Body of pancreas (tissue), 4 donors: ENCODE data around the gene TMOD1. TPM values are rescaled to one million over a fixed set of nuclear protein-coding genes. Genes with fewer than 3 reads are reported as not detected.
A peak's percentile ranks its signal among the peaks of the same experiment; 100 is the strongest.

Experiments used
- ATAC-seq: fragments of 150-250 bp; one replicate; pipeline ENCODE4 v1.9.1; 2016
- DNase-seq, 4 donors: peaks; one replicate each; pipeline ENCODE4 v3.0.0-alpha.2; 2019
- H3K27ac ChIP-seq, 4 donors: fragments of 200-600 bp; sonication (generic); 1 replicate in 3 of 4; 2 replicates in 1 of 4; pipeline versions ENCODE4 v1.5.1 to v1.6.1; 2016 to 2019; ENCODE audit warnings: mild to moderate bottlenecking in 1 of 4, mixed read lengths in 1 of 4, moderate library complexity in 1 of 4
- H3K27me3 ChIP-seq, 2 donors: fragments of 200-600 bp; sonication (generic); one replicate each; pipeline ENCODE4 v1.6.0; 2016; ENCODE audit warnings: mild to moderate bottlenecking in 1 of 2
- H3K36me3 ChIP-seq, 2 donors: fragments of 200-600 bp; sonication (generic); replicated peaks in 1 of 2; 2 replicates each; pipeline ENCODE4 v1.5.1; 2016; ENCODE audit warnings: low read depth in 2 of 2; ENCODE audit not compliant: insufficient read depth in 1 of 2
- H3K4me1 ChIP-seq: fragments of 200-600 bp; sonication (generic); one replicate; pipeline ENCODE4 v1.6.0; 2016
- H3K4me3 ChIP-seq, 2 donors: fragments of 200-600 bp; sonication (generic); 1 replicate in 1 of 2; 2 replicates in 1 of 2; pipeline ENCODE4 v1.5.1; 2016 to 2019
- H3K9me3 ChIP-seq, 3 donors: fragments of 200-600 bp; sonication (generic); 1 replicate in 2 of 3; 2 replicates in 1 of 3; pipeline ENCODE4 v1.5.1; 2016
- POLR2A ChIP-seq, 3 donors: fragments of 450-650 bp; IDR thresholded peaks; one replicate each; pipeline ENCODE4 v1.6.1; 2016; ENCODE audit warnings: antibody characterized with exemption in 3 of 3, mild to moderate bottlenecking in 2 of 3
- WGBS, 2 donors: methylation state at CpG; one replicate each; pipeline ENCODE4 v1.1.5; 2017; 5-methylcytosine and 5-hydroxymethylcytosine counted together
- intact Hi-C: fragments of 100-400 bp; cut with DNase I; formaldehyde crosslinking; loops from one replicate; pipeline ENCODE4 v1.15.1; 2023
- total RNA-seq, 2 donors: library from RNA; depleted of rRNA; stranded (reverse); fragments of >200 nt; gene quantifications; one replicate each; pipeline ENCODE4 v1.1.0, GENCODE V29; 2016
- TF ChIP-seq, protein P1 (sequence below), 7 experiments: fragments of 450-650 bp in 4 of 7; fragments of 200-600 bp in 3 of 7; sonication (generic) in 3 of 7; IDR thresholded peaks; one replicate each; pipeline ENCODE4 v1.5.1; 2016 to 2019; ENCODE audit warnings: antibody characterized with exemption in 7 of 7

Gene TMOD1
- total RNA-seq, 2 donors from 2014 or later: 9.2 to 16.1 TPM

DNA sequence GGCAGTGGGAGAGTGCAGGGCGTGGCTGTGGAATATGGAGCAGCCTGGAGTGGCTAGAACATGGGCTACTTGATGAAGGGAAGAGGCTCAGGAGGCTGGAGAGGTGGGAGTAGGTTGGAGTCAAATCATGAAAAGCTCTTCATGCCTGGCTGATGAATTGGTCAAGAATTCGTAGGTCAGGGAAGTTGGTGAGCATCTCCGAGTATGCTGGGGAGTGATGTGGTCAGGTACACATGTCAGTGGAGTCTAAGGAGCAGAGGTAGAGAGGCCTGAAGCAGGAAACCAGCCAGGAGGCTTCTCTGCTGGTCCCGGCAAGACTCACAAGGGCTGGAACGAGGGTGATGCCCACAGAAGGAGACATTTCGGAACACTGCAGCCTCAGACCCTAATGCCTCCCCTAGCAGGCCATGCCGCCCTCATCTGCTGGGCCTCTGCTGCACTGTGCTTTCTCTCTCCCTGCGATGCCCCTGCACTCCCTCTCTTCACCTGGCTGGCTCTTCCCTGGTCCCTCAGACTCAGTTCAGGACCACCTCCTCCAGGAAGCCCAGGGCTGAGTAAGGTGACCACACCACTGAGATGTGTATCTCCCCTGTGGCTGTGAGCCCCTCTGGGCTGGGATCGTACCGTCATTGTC, 33.6 kb downstream of the TMOD1 start:
- intact Hi-C loops: no loop called here
- 92 to 99% methylated on average over 10 of the region's 10 CpGs for WGBS, 2 donors
- Histone ChIP-seq H3K27me3 (no peaks in the 10 kb centered on the region), H3K9me3 (no peaks in the 10 kb centered on the region), H3K4me3 (no peak overlapping the region), H3K27ac (peak overlapping the region; percentile 59 to 73 (median 64)), H3K4me1 (peaks cover 23% of the 10 kb centered on the region), H3K36me3 (no peaks in the 10 kb centered on the region)
- no peak for DNase-seq
- TF ChIP-seq, protein P1, sequence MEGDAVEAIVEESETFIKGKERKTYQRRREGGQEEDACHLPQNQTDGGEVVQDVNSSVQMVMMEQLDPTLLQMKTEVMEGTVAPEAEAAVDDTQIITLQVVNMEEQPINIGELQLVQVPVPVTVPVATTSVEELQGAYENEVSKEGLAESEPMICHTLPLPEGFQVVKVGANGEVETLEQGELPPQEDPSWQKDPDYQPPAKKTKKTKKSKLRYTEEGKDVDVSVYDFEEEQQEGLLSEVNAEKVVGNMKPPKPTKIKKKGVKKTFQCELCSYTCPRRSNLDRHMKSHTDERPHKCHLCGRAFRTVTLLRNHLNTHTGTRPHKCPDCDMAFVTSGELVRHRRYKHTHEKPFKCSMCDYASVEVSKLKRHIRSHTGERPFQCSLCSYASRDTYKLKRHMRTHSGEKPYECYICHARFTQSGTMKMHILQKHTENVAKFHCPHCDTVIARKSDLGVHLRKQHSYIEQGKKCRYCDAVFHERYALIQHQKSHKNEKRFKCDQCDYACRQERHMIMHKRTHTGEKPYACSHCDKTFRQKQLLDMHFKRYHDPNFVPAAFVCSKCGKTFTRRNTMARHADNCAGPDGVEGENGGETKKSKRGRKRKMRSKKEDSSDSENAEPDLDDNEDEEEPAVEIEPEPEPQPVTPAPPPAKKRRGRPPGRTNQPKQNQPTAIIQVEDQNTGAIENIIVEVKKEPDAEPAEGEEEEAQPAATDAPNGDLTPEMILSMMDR (IDR thresholded peaks at IDR 0.05): no peak
- TF ChIP-seq POLR2A (IDR thresholded peaks at IDR 0.05): no peak
- ATAC-seq: no peak

DNA sequence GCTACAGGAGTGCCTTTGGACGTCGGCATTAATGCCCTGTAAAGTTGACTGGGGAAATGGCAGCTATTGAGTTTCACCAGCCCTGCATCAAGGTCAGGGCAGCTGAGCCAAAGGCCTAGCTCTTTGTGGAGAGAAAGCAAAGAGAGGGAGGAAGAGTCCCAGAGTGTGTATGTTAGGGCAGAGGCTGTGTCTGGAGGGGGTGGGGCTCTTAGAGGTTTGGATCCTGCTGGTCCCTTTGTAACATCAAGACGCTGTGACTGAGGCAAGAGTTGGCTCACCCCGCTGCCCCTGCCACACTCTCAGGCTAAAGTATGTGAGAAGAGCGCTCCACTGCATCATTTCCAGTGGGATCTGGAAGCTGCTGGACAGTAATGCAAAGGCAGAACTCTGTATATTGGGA, 34.3 kb downstream of the TMOD1 start:
- WGBS, 2 donors: 62 to 78% methylated on average over 5 of the region's 5 CpGs
- H3K4me1 ChIP-seq: peaks cover 23% of the 10 kb centered on the region
- no peak overlapping the region for H3K4me3 ChIP-seq
- intact Hi-C loops: no loop called here
- H3K36me3 ChIP-seq: no peaks in the 10 kb centered on the region
- no peaks in the 10 kb centered on the region for H3K27me3 ChIP-seq
- no peak for ATAC-seq
- TF ChIP-seq POLR2A (IDR thresholded peaks at IDR 0.05): no peak
- TF ChIP-seq, protein P1 (IDR thresholded peaks at IDR 0.05): no peak
- H3K27ac ChIP-seq: peak overlapping the region; percentile 59 to 73 (median 64)
- H3K9me3 ChIP-seq: no peaks in the 10 kb centered on the region
- peak in 1 of 4 donors; percentile 23 for DNase-seq

DNA sequence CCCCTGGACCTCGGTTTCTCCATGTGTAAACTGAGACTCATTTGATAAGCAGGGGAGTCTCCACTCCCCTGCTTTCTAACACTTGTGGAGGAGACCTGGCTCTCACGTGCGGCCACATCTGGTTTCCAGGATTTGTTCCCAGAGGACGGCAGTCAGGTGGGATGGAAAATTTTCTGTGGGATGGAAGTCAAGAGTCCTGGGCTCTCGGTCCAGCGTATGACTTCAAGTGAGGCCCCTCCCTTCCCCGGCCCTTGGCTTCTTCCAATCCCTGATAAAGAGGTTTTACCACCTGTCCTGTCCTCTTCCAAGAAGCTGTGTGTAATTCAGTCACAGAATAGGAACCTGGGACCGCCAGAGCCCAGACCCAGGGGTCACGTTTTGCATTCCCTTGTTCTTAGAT, 35.0 kb downstream of the TMOD1 start:
- H3K27ac ChIP-seq: peak overlapping the region; percentile 59 to 73 (median 64)
- no peak for TF ChIP-seq POLR2A (IDR thresholded peaks at IDR 0.05)
- TF ChIP-seq, protein P1 (IDR thresholded peaks at IDR 0.05): no peak
- no peak overlapping the region for H3K4me3 ChIP-seq
- intact Hi-C loops: no loop called here
- peak; percentile 85 for ATAC-seq
- WGBS, 2 donors: 33 to 37% methylated on average over 9 of the region's 9 CpGs
- H3K27me3 ChIP-seq: no peaks in the 10 kb centered on the region
- no peaks in the 10 kb centered on the region for H3K36me3 ChIP-seq
- peak; percentile 61 to 87 (median 82) for DNase-seq
- H3K4me1 ChIP-seq: peaks cover 24% of the 10 kb centered on the region
- no peaks in the 10 kb centered on the region for H3K9me3 ChIP-seq

DNA sequence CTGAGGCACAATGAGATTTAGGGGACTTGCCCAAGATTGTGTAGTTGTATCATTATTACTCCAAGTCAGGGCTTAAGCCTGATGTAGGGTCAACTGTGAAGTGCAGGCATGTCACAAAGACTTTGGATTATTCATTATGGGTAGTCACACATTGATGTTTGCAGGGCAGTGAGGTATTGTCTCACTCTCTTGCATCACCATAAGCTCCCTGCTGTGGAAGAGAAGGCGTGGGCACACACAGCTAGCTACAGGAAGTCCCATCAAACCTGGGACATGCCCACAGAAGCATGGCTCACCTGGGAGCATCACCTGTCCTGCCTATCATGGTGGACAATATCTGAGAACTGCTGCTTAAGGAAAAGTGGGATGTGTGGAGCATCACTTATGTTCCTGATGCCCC, 42.1 kb downstream of the TMOD1 start:
- ATAC-seq (no peak), DNase-seq (no peak)
- H3K27ac ChIP-seq: no peak overlapping the region
- no peaks in the 10 kb centered on the region for H3K9me3 ChIP-seq
- no peaks in the 10 kb centered on the region for H3K36me3 ChIP-seq
- no peak overlapping the region for H3K4me3 ChIP-seq
- H3K27me3 ChIP-seq: no peaks in the 10 kb centered on the region
- intact Hi-C loops: no loop called here
- no peak for TF ChIP-seq POLR2A (IDR thresholded peaks at IDR 0.05)
- TF ChIP-seq, protein P1 (IDR thresholded peaks at IDR 0.05): no peak
- peaks cover 6% of the 10 kb centered on the region for H3K4me1 ChIP-seq
- WGBS, 2 donors: 85 to 100% methylated on average over 1 of the region's 1 CpG

DNA sequence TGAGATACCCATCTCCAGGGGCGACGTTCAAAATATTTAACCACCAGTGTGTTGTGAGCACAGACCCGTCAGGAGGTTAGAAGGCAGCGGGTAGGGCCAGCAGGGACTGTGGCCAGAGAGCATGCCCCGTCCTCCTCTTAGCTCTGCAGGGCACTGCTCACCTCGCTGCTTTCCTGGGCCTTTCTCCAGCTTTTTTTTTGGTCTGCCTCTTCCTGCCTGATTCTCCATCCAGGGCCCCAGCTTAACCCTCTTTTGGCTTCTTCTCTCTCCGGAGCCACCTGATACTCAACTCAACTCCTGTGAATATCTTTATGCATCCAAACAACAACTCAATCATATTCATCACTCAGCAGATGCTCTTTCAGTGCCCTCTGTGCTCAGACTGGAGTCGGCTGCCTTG, 44.0 kb downstream of the TMOD1 start:
- peaks cover 6% of the 10 kb centered on the region for H3K4me1 ChIP-seq
- no peaks in the 10 kb centered on the region for H3K27me3 ChIP-seq
- no peak overlapping the region for H3K4me3 ChIP-seq
- H3K27ac ChIP-seq: no peak overlapping the region
- TF ChIP-seq POLR2A (IDR thresholded peaks at IDR 0.05): no peak
- TF ChIP-seq, protein P1 (IDR thresholded peaks at IDR 0.05): no peak
- no peaks in the 10 kb centered on the region for H3K36me3 ChIP-seq
- no peaks in the 10 kb centered on the region for H3K9me3 ChIP-seq
- WGBS, 2 donors: 74 to 82% methylated on average over 8 of the region's 8 CpGs
- ATAC-seq: no peak
- intact Hi-C loops: no loop called here
- DNase-seq: no peak
